ENCODE results near the gene RNLS. TPM values are rescaled to one million over a fixed set of nuclear protein-coding genes. Genes with fewer than 3 reads are reported as not detected.

RNLS gene
- total and polyA plus RNA-seq, 2 donors from 2014 or later: 19.5 to 21.1 TPM

DNA sequence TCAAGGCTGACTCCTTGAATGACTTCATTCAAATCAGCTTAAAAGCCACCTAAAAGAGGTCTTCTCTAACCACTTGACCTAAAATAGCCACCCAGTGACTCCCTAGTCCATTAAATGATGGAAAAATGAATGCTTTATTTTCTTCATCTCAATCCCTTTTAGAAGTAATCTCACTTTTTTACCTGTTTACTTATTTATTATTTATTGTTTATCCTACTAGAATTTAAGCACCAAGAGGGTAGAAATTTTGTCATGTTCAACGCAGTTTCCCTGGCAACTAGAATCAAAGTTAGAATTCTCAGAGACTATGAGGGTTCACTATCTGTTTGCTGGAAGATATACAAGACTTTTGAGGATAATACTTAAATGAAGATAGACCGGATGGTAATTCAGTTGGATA is 3.3 kb upstream of the RNLS start, which contains the start of gene LIPJ:
Gene LIPJ (plus strand): TSS at position 301 of the 400 bp plus-strand sequence. CDS start 3,926 bp downstream, outside the sequence.
- intact Hi-C loops (cut with DNase I): no loop called here
- FAIRE-seq: no peak

DNA sequence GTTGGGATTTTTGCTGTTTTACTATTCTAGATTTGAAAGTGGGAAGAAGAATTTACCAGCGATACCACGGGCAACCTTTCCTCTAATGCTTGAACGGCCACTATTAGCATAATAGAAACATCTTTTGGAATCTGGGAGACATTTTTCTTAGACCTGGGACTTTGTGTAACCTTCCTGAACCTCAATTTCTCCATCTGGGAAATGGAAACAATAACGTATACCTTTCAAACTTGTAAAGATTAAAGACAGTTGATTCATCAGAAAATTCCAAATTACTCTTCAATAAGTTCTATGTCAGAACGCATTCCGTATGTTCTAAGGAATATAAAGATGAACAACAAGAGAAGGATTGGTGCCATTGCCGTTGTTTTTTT is 453 bp upstream of the RNLS start:
- Histone ChIP-seq H3K9ac (ENCODE audit: low read length in 3 of 3) (peak overlapping the region; percentile 20 to 95 (median 91)), H3K9me3 (ENCODE audit: control insufficient read depth in 2 of 3, insufficient read depth in 1 of 3, low read length in 3 of 3) (no peaks in the 10 kb centered on the region), H3K27ac (ENCODE audit: low read depth in 2 of 2, low read length in 2 of 2) (peak overlapping the region; percentile 94 to 95), H3K27me3 (ENCODE audit: control insufficient read depth, insufficient read depth, low read length) (no peaks in the 10 kb centered on the region), H3K4me3 (ENCODE audit: low read length in 3 of 3) (peak overlapping the region; percentile 61 to 89 (median 89)), H3K4me1 (ENCODE audit: control insufficient read depth in 2 of 3, insufficient read depth in 2 of 3, low read depth in 1 of 3, low read length in 3 of 3) (peaks cover 0 to 3% (median 0%) of the 10 kb centered on the region in 3 donors), H3K36me3 (ENCODE audit: control insufficient read depth in 2 of 3, insufficient read depth in 3 of 3, low read length in 3 of 3) (no peaks in the 10 kb centered on the region)
- intact Hi-C loops (cut with DNase I): no loop called here
- no peak for FAIRE-seq
- TF ChIP-seq, protein P1, sequence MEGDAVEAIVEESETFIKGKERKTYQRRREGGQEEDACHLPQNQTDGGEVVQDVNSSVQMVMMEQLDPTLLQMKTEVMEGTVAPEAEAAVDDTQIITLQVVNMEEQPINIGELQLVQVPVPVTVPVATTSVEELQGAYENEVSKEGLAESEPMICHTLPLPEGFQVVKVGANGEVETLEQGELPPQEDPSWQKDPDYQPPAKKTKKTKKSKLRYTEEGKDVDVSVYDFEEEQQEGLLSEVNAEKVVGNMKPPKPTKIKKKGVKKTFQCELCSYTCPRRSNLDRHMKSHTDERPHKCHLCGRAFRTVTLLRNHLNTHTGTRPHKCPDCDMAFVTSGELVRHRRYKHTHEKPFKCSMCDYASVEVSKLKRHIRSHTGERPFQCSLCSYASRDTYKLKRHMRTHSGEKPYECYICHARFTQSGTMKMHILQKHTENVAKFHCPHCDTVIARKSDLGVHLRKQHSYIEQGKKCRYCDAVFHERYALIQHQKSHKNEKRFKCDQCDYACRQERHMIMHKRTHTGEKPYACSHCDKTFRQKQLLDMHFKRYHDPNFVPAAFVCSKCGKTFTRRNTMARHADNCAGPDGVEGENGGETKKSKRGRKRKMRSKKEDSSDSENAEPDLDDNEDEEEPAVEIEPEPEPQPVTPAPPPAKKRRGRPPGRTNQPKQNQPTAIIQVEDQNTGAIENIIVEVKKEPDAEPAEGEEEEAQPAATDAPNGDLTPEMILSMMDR (IDR thresholded peaks at IDR 0.05; ENCODE audit: borderline replicate concordance, extremely low read depth, insufficient read depth): no peak
- no peak for DNase-seq

More for the DNA sequence above, 3.3 kb upstream of the RNLS start, which contains the start of gene LIPJ:
- Histone ChIP-seq H3K27ac (ENCODE audit: low read depth in 2 of 2, low read length in 2 of 2) (no peak within 1 kb of the TSS), H3K4me3 (ENCODE audit: low read length in 3 of 3) (no peak within 1 kb of the TSS), H3K9ac (ENCODE audit: low read length in 3 of 3) (no peak within 1 kb of the TSS), H3K27me3 (ENCODE audit: control insufficient read depth, insufficient read depth, low read length) (no peaks in the 10 kb centered on the region), H3K4me1 (ENCODE audit: control insufficient read depth in 2 of 3, insufficient read depth in 2 of 3, low read depth in 1 of 3, low read length in 3 of 3) (peaks cover 0 to 3% (median 0%) of the 10 kb centered on the region in 3 donors), H3K9me3 (ENCODE audit: control insufficient read depth in 2 of 3, insufficient read depth in 1 of 3, low read length in 3 of 3) (no peaks in the 10 kb centered on the region), H3K36me3 (ENCODE audit: control insufficient read depth in 2 of 3, insufficient read depth in 3 of 3, low read length in 3 of 3) (no peaks in the 10 kb centered on the region)
- TF ChIP-seq, protein P1 (IDR thresholded peaks at IDR 0.05; ENCODE audit: borderline replicate concordance, extremely low read depth, insufficient read depth): no peak
- DNase-seq: no peak

DNA sequence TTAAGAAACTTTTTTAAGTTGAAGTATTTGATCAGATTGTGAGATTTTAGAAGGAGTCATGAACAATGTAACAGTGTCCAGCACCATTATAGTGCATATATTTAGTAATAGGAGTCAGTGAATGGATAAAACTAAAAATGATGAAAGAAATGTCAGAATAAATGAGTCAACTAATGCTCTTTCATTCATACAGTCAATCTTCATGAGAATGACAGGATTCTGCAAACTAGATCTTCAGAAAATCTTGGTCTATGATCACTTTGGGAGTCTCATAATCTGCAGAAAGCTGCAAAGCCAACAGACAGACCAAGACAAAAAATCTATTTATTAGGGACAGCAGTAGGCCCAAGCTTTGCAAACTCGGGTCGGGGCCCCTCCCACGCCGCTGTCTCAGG is 710 bp downstream of the RNLS start:
- Histone ChIP-seq H3K9me3 (ENCODE audit: control insufficient read depth in 2 of 3, insufficient read depth in 1 of 3, low read length in 3 of 3) (no peaks in the 10 kb centered on the region), H3K4me3 (ENCODE audit: low read length in 3 of 3) (peak overlapping the region in 2 of 3 donors; percentile 89), H3K9ac (ENCODE audit: low read length in 3 of 3) (peak overlapping the region in 1 of 3 donors; percentile 95), H3K27me3 (ENCODE audit: control insufficient read depth, insufficient read depth, low read length) (no peaks in the 10 kb centered on the region), H3K36me3 (ENCODE audit: control insufficient read depth in 2 of 3, insufficient read depth in 3 of 3, low read length in 3 of 3) (no peaks in the 10 kb centered on the region), H3K4me1 (ENCODE audit: control insufficient read depth in 2 of 3, insufficient read depth in 2 of 3, low read depth in 1 of 3, low read length in 3 of 3) (peaks cover 0 to 3% (median 0%) of the 10 kb centered on the region in 3 donors), H3K27ac (ENCODE audit: low read depth in 2 of 2, low read length in 2 of 2) (peak overlapping the region in 1 of 2 donors; percentile 95)
- no peak for DNase-seq
- no peak for FAIRE-seq
- TF ChIP-seq, protein P1 (IDR thresholded peaks at IDR 0.05; ENCODE audit: borderline replicate concordance, extremely low read depth, insufficient read depth): no peak
- intact Hi-C loops (cut with DNase I): no loop called here

DNA sequence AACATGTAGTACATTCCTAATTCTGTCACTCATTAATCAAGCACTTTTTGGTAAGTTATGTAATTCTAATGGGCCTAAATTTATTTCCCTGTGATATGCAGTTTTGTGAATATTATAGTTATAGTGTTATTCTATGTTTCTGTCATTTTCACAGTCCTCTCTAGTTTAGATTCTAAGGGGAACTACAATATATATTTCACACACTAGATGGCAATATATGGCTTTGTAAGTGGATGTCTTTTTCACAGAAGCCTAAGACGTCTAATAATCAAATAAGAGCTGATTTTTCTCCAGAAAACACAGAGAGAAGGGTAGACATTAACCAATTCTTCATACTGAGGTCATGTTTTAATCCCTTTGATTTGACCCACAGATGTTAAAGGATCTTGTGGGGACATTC is 18.0 kb downstream of the RNLS start:
- TF ChIP-seq, protein P1 (IDR thresholded peaks at IDR 0.05; ENCODE audit: borderline replicate concordance, extremely low read depth, insufficient read depth): peak; percentile 24
- no peak overlapping the region for H3K27ac ChIP-seq (ENCODE audit: low read depth in 2 of 2, low read length in 2 of 2)
- H3K9me3 ChIP-seq (ENCODE audit: control insufficient read depth in 2 of 3, insufficient read depth in 1 of 3, low read length in 3 of 3): no peaks in the 10 kb centered on the region
- intact Hi-C loops (cut with DNase I): no loop called here
- H3K27me3 ChIP-seq (ENCODE audit: control insufficient read depth, insufficient read depth, low read length): no peaks in the 10 kb centered on the region
- no peak overlapping the region for H3K4me3 ChIP-seq (ENCODE audit: low read length in 3 of 3)
- H3K36me3 ChIP-seq (ENCODE audit: control insufficient read depth in 2 of 3, insufficient read depth in 3 of 3, low read length in 3 of 3): no peaks in the 10 kb centered on the region
- DNase-seq: peak in 2 of 5 donors; percentile 25 to 33
- FAIRE-seq: peak; percentile 50
- H3K4me1 ChIP-seq (ENCODE audit: control insufficient read depth in 2 of 3, insufficient read depth in 2 of 3, low read depth in 1 of 3, low read length in 3 of 3): no peaks in the 10 kb centered on the region
- H3K9ac ChIP-seq (ENCODE audit: low read length in 3 of 3): no peak overlapping the region
